ENCODE measurements around the gene DUS1L.
A peak's percentile ranks its signal among the peaks of the same experiment; 100 is the strongest.

DUS1L gene

DNA sequence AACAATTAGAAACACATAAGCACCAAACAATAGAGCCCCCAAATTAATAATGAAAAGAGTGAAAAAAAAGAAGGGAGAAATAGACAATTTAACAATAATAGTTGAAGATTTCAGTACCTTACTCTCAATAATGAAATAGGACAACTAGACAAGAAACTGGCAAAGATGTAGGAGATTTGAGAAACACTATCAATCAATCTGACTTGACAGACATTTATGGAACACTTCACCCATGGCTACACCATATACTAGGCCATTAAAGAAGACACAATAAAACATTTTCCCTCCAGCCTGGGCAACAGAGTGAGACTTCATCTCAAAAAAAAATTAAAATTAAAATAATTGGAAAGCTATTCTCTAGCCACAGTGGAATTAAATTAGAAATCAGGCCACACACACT lies 5.0 kb upstream of the DUS1L start:
- no peak overlapping the region for H3K23ac ChIP-seq (ENCODE audit: low read length)
- no peaks in the 10 kb centered on the region for H3K79me2 ChIP-seq (ENCODE audit: control insufficient read depth, insufficient read depth, low read length)
- no peak overlapping the region for H2BK120ac ChIP-seq (ENCODE audit: low read depth, low read length)
- no peak overlapping the region for H3K4me2 ChIP-seq (ENCODE audit: low read length)
- H2AK5ac ChIP-seq (ENCODE audit: low read length) = no peak overlapping the region
- H3K27ac ChIP-seq (ENCODE audit: low read depth, low read length) = no peak overlapping the region
- H3K56ac ChIP-seq (ENCODE audit: low read length) = no peak overlapping the region
- no peak overlapping the region for H2BK5ac ChIP-seq (ENCODE audit: low read length)
- H3K79me1 ChIP-seq (ENCODE audit: low read length) = no peaks in the 10 kb centered on the region
- H4K5ac ChIP-seq (ENCODE audit: low read length) = no peak overlapping the region
- H3K18ac ChIP-seq (ENCODE audit: low read length) = no peak overlapping the region
- no peaks in the 10 kb centered on the region for H3K27me3 ChIP-seq (ENCODE audit: insufficient read depth, low read length, poor library complexity)
- H2BK15ac ChIP-seq (replicated peaks; ENCODE audit: low read depth) = no peak overlapping the region
- no peak overlapping the region for H3K4me3 ChIP-seq (ENCODE audit: low read length)
- no peak overlapping the region for H3K9ac ChIP-seq (ENCODE audit: low read length)
- H3K36me3 ChIP-seq (ENCODE audit: control insufficient read depth, insufficient read depth, low read length) = no peaks in the 10 kb centered on the region
- no peak overlapping the region for H4K8ac ChIP-seq (ENCODE audit: low read depth, low read length)
- no peaks in the 10 kb centered on the region for H3K4me1 ChIP-seq (ENCODE audit: control insufficient read depth, low read depth, low read length)
- H3K4ac ChIP-seq (ENCODE audit: low read depth, low read length) = no peak overlapping the region
- no peak for DNase-seq

DNA sequence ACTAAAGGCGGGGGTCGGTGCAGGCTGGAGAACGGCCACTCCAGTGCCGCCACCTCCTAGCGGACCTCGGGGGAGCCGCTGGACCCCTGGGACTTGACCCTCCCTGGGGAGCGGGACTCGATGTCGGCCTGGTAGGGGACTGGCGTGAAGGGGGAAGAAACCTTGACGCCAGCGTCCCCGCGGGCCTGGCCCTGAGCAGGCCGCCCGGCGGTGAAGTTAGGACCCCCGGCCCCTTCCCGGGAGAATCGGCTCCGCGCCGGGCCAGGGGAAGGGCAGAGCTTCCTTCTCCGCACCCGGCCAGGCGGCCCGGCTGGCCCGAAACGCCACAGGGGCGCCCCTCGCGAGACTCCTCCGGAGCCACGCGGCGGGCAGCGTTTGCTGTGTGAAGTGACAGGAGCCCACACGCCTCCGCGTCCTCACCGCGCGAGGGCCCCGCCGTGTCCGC lies 389 bp downstream of the DUS1L start:
- peak overlapping the region; percentile 85 for H3K9ac ChIP-seq (ENCODE audit: low read length)
- H3K27ac ChIP-seq (ENCODE audit: low read depth, low read length) = no peak overlapping the region
- no peak overlapping the region for H4K8ac ChIP-seq (ENCODE audit: low read depth, low read length)
- peaks cover 4% of the 10 kb centered on the region for H3K36me3 ChIP-seq (ENCODE audit: control insufficient read depth, insufficient read depth, low read length)
- no peak overlapping the region for H2BK15ac ChIP-seq (replicated peaks; ENCODE audit: low read depth)
- H2BK5ac ChIP-seq (ENCODE audit: low read length) = no peak overlapping the region
- no peak overlapping the region for H2BK120ac ChIP-seq (ENCODE audit: low read depth, low read length)
- no peaks in the 10 kb centered on the region for H3K27me3 ChIP-seq (ENCODE audit: insufficient read depth, low read length, poor library complexity)
- no peaks in the 10 kb centered on the region for H3K4me1 ChIP-seq (ENCODE audit: control insufficient read depth, low read depth, low read length)
- peak overlapping the region; percentile 94 for H3K56ac ChIP-seq (ENCODE audit: low read length)
- no peak overlapping the region for H4K5ac ChIP-seq (ENCODE audit: low read length)
- H3K4ac ChIP-seq (ENCODE audit: low read depth, low read length) = peak overlapping the region; percentile 39
- H3K23ac ChIP-seq (ENCODE audit: low read length) = no peak overlapping the region
- H3K79me2 ChIP-seq (ENCODE audit: control insufficient read depth, insufficient read depth, low read length) = no peaks in the 10 kb centered on the region
- no peak overlapping the region for H2AK5ac ChIP-seq (ENCODE audit: low read length)
- peak overlapping the region; percentile 73 for H3K4me3 ChIP-seq (ENCODE audit: low read length)
- peaks cover 2% of the 10 kb centered on the region for H3K79me1 ChIP-seq (ENCODE audit: low read length)
- DNase-seq = no peak
- no CpG with 5 or more reads among the region's 47 CpGs for WGBS (ENCODE audit: extremely low coverage, insufficient coverage, low lambda C conversion rate)
- peak overlapping the region; percentile 53 for H3K4me2 ChIP-seq (ENCODE audit: low read length)
- H3K18ac ChIP-seq (ENCODE audit: low read length) = no peak overlapping the region

DNA sequence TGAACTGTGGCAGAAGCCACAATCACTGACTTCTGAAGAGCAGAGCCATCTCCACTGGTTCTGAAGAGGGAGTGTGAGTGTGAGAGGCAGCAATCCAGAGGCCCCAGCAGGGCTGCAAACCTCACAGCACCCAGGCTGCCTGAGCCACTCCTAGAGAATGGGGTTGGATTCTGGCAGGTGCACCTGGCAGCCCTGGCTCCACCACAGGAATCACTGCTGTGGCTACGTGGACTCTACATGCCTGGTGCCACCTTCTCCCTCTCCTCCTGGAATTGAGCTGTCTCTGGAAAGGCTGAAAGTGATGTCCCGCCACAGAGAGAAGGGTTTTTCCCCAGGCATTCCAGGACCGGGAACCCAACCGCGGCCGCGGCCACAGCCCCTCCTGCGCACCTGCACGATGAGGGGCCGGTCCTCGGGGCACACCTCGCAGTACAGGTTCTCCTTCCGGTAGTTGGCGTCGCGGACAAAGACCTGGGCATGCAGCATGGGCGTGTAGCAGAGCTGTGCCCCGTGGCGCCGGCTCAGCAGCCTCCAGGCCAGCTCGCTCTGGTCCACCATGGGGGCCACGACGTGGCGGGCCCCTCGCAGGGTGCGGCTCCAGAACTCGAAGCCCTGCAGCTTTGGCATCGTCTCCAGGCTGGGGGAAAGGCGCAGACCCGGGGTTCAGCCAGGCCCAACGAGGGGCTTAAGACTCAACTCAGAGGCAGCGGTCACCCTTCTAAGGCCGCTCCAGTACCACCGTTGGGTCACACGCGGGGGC lies 991 bp downstream of the DUS1L start:
- Histone ChIP-seq H4K8ac (ENCODE audit: low read depth, low read length) (no peak overlapping the region), H3K18ac (ENCODE audit: low read length) (no peak overlapping the region), H2BK5ac (ENCODE audit: low read length) (no peak overlapping the region), H3K56ac (ENCODE audit: low read length) (peak overlapping the region; percentile 94), H2BK120ac (ENCODE audit: low read depth, low read length) (no peak overlapping the region), H3K4me2 (ENCODE audit: low read length) (peak overlapping the region; percentile 53), H3K36me3 (ENCODE audit: control insufficient read depth, insufficient read depth, low read length) (peaks cover 4% of the 10 kb centered on the region), H2BK15ac (replicated peaks; ENCODE audit: low read depth) (no peak overlapping the region), H3K79me1 (ENCODE audit: low read length) (peaks cover 2% of the 10 kb centered on the region), H3K4ac (ENCODE audit: low read depth, low read length) (no peak overlapping the region), H2AK5ac (ENCODE audit: low read length) (no peak overlapping the region), H3K23ac (ENCODE audit: low read length) (no peak overlapping the region), H3K9ac (ENCODE audit: low read length) (peak overlapping the region; percentile 85), H3K27me3 (ENCODE audit: insufficient read depth, low read length, poor library complexity) (no peaks in the 10 kb centered on the region), H4K5ac (ENCODE audit: low read length) (no peak overlapping the region), H3K79me2 (ENCODE audit: control insufficient read depth, insufficient read depth, low read length) (no peaks in the 10 kb centered on the region), H3K27ac (ENCODE audit: low read depth, low read length) (no peak overlapping the region), H3K4me1 (ENCODE audit: control insufficient read depth, low read depth, low read length) (no peaks in the 10 kb centered on the region), H3K4me3 (ENCODE audit: low read length) (peak overlapping the region; percentile 73)
- no CpG with 5 or more reads among the region's 36 CpGs for WGBS (ENCODE audit: extremely low coverage, insufficient coverage, low lambda C conversion rate)
- DNase-seq = no peak

DNA sequence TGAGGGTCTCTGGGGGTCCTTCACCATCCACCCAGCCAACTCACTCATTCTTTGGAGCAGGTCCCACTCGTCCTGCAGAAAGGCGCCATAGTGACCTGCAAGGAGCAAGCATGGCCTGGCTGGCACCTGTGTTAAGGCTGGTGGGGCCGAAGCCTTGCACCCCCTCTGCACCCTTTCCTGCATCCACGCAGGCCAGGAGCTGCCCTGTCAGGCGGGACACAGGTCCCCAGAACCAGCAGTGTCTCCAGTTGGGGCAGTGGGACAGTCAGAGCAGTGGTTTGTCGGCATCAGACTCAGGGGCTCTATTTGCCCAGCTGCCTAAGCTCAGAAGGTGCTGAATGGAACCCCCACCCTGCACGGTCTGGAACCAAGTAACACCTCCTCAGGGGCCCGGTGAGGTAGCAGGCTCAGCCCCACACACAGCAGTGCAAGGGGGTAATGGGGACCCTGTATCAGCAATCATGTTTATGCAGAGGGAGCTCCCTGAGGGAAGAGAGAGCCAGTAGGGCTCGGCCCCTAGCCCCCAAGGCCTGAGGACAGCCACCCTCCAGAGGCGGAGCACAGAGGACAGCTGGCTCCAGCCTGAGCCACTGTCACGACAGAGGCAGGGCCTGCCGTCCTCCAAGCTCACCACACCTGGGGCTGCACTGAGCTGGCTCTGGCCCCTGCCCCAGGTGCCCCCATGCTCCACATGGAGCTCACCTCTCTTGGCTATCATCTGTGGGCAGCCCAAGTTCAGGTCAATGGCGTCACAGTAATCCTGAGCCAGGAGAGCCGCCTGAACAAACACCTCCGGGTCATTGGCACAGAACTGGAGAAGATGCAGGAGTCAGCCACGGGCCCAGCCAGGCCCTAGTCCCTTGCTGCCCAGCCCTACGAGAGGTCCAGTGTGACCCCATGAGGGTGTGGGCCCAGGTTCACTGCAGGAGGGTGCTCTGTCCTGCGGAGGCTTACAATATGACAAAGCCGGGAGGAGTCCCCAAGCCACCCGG lies 1.9 kb downstream of the DUS1L start:
- Histone ChIP-seq H2AK5ac (ENCODE audit: low read length) (no peak overlapping the region), H3K79me2 (ENCODE audit: control insufficient read depth, insufficient read depth, low read length) (no peaks in the 10 kb centered on the region), H3K4ac (ENCODE audit: low read depth, low read length) (no peak overlapping the region), H3K79me1 (ENCODE audit: low read length) (peaks cover 2% of the 10 kb centered on the region), H3K27me3 (ENCODE audit: insufficient read depth, low read length, poor library complexity) (no peaks in the 10 kb centered on the region), H3K4me3 (ENCODE audit: low read length) (no peak overlapping the region), H4K5ac (ENCODE audit: low read length) (no peak overlapping the region), H3K36me3 (ENCODE audit: control insufficient read depth, insufficient read depth, low read length) (peaks cover 4% of the 10 kb centered on the region), H2BK5ac (ENCODE audit: low read length) (no peak overlapping the region), H3K9ac (ENCODE audit: low read length) (no peak overlapping the region), H3K23ac (ENCODE audit: low read length) (no peak overlapping the region), H4K8ac (ENCODE audit: low read depth, low read length) (no peak overlapping the region), H3K4me1 (ENCODE audit: control insufficient read depth, low read depth, low read length) (no peaks in the 10 kb centered on the region), H3K27ac (ENCODE audit: low read depth, low read length) (no peak overlapping the region), H3K56ac (ENCODE audit: low read length) (no peak overlapping the region), H3K4me2 (ENCODE audit: low read length) (no peak overlapping the region), H3K18ac (ENCODE audit: low read length) (no peak overlapping the region), H2BK15ac (replicated peaks; ENCODE audit: low read depth) (no peak overlapping the region), H2BK120ac (ENCODE audit: low read depth, low read length) (no peak overlapping the region)
- DNase-seq = no peak
- WGBS (ENCODE audit: extremely low coverage, insufficient coverage, low lambda C conversion rate) = no CpG with 5 or more reads among the region's 20 CpGs

DNA sequence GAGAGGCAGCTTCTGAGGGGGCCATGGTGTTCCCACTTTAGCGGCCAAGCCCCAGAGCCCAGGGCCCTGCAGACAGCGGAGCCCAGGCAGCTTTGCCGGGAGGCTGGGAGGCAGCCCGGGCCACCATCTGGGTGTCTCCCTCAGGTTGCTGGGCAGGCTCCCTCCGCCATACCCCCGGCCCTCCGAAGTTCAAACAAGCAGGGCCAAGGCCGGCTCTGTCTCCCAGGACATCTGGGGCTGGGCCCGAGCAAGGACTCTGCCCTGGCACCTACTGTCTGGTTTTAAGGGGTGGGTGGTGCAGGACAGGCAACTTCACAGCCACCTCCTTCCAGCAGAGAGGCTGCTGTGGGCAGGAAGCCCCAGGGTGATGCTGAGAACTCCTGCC lies 2.6 kb downstream of the DUS1L start:
- no peak overlapping the region for H4K5ac ChIP-seq (ENCODE audit: low read length)
- peaks cover 2% of the 10 kb centered on the region for H3K79me1 ChIP-seq (ENCODE audit: low read length)
- no peak overlapping the region for H2BK15ac ChIP-seq (replicated peaks; ENCODE audit: low read depth)
- no peaks in the 10 kb centered on the region for H3K79me2 ChIP-seq (ENCODE audit: control insufficient read depth, insufficient read depth, low read length)
- H3K23ac ChIP-seq (ENCODE audit: low read length) = no peak overlapping the region
- H3K4me1 ChIP-seq (ENCODE audit: control insufficient read depth, low read depth, low read length) = no peaks in the 10 kb centered on the region
- no peak overlapping the region for H3K4me3 ChIP-seq (ENCODE audit: low read length)
- H3K56ac ChIP-seq (ENCODE audit: low read length) = no peak overlapping the region
- WGBS (ENCODE audit: extremely low coverage, insufficient coverage, low lambda C conversion rate) = no CpG with 5 or more reads among the region's 9 CpGs
- H3K36me3 ChIP-seq (ENCODE audit: control insufficient read depth, insufficient read depth, low read length) = peaks cover 4% of the 10 kb centered on the region
- no peak overlapping the region for H2BK120ac ChIP-seq (ENCODE audit: low read depth, low read length)
- no peak overlapping the region for H4K8ac ChIP-seq (ENCODE audit: low read depth, low read length)
- H2AK5ac ChIP-seq (ENCODE audit: low read length) = no peak overlapping the region
- no peak overlapping the region for H2BK5ac ChIP-seq (ENCODE audit: low read length)
- H3K27ac ChIP-seq (ENCODE audit: low read depth, low read length) = no peak overlapping the region
- H3K18ac ChIP-seq (ENCODE audit: low read length) = no peak overlapping the region
- H3K27me3 ChIP-seq (ENCODE audit: insufficient read depth, low read length, poor library complexity) = no peaks in the 10 kb centered on the region
- no peak overlapping the region for H3K4me2 ChIP-seq (ENCODE audit: low read length)
- DNase-seq = no peak
- no peak overlapping the region for H3K9ac ChIP-seq (ENCODE audit: low read length)
- no peak overlapping the region for H3K4ac ChIP-seq (ENCODE audit: low read depth, low read length)

Data from mesendoderm (in vitro differentiated cells).